DOHH2 (cell line): Measurements from ENCODE around the gene CBX6.
"Not testable (repeated sequence)": the region's sequence is repeated elsewhere in the genome, so short reads cannot be mapped to it uniquely, and the experiment has no call there.

Source experiments
- H3F3A ChIP-seq: fragments of 200-600 bp; sonication (generic), shearing (Covaris generic); 2 replicates; pipeline ENCODE4 v1.6.0; 2016; ENCODE audit warnings: antibody characterized with exemption, mild to moderate bottlenecking; ENCODE audit not compliant: control insufficient read depth, insufficient read depth
- H3K27ac ChIP-seq: fragments of 200-600 bp; sonication (generic); 2 replicates; pipeline ENCODE4 v1.5.1; 2014; ENCODE audit warnings: low read depth, mild to moderate bottlenecking, low read length, moderate library complexity
- H3K27me3 ChIP-seq: fragments of 200-600 bp; sonication (generic); 2 replicates; pipeline ENCODE4 v1.6.1; 2014; ENCODE audit warnings: mild to moderate bottlenecking, low read length, mixed read lengths; ENCODE audit not compliant: control insufficient read depth
- H3K36me3 ChIP-seq: fragments of 200-600 bp; sonication (generic); 2 replicates; pipeline ENCODE4 v1.6.1; 2014; ENCODE audit warnings: mild to moderate bottlenecking, low read length, moderate library complexity, mixed read lengths; ENCODE audit not compliant: control insufficient read depth
- H3K4me1 ChIP-seq: fragments of 200-600 bp; sonication (generic); 2 replicates; pipeline ENCODE4 v1.6.1; 2014; ENCODE audit warnings: mild to moderate bottlenecking, low read length, mixed read lengths; ENCODE audit not compliant: control insufficient read depth
- H3K4me2 ChIP-seq: fragments of 200-600 bp; sonication (generic); 2 replicates; pipeline ENCODE4 v1.6.0; 2014; ENCODE audit warnings: mild to moderate bottlenecking, low read length, moderate library complexity
- H3K4me3 ChIP-seq: fragments of 200-600 bp; sonication (generic); 2 replicates; pipeline ENCODE4 v1.5.1; 2014; ENCODE audit warnings: mild to moderate bottlenecking, low read length, mixed read lengths
- H3K79me2 ChIP-seq: fragments of 200-600 bp; sonication (generic); 2 replicates; pipeline ENCODE4 v1.6.1; 2014; ENCODE audit warnings: mild to moderate bottlenecking, low read length, mixed read lengths; ENCODE audit not compliant: control insufficient read depth
- H3K9me2 ChIP-seq: fragments of 200-600 bp; sonication (generic); replicated peaks from 2 replicates; pipeline ENCODE4 v1.6.1; 2014; ENCODE audit warnings: mild to moderate bottlenecking, low read length, mixed read lengths; ENCODE audit not compliant: control insufficient read depth
- H3K9me3 ChIP-seq: fragments of 200-600 bp; sonication (generic); 2 replicates; pipeline ENCODE4 v1.6.1; 2014; ENCODE audit warnings: antibody characterized with exemption, low read length, mixed read lengths; ENCODE audit not compliant: control insufficient read depth, insufficient read depth
- H4K20me1 ChIP-seq: fragments of 200-600 bp; sonication (generic); 2 replicates; pipeline ENCODE4 v1.6.0; 2014; ENCODE audit warnings: low read depth, mild to moderate bottlenecking, antibody characterized with exemption, low read length, moderate library complexity; ENCODE audit not compliant: control insufficient read depth, insufficient read depth
- CTCF ChIP-seq: fragments of 200-600 bp; sonication (generic); IDR thresholded peaks from one replicate; pipeline ENCODE4 v1.5.1; 2014; ENCODE audit warnings: antibody characterized with exemption, mild to moderate bottlenecking, low read depth, low read length; ENCODE audit not compliant: poor library complexity, severe bottlenecking
- EZH2phosphoT487 ChIP-seq: fragments of 200-600 bp; sonication (generic); IDR thresholded peaks from 2 replicates; pipeline ENCODE4 v1.6.1; 2017; ENCODE audit warnings: borderline replicate concordance, mild to moderate bottlenecking, antibody characterized with exemption, low read length, moderate library complexity, mixed read lengths

Gene CBX6

DNA sequence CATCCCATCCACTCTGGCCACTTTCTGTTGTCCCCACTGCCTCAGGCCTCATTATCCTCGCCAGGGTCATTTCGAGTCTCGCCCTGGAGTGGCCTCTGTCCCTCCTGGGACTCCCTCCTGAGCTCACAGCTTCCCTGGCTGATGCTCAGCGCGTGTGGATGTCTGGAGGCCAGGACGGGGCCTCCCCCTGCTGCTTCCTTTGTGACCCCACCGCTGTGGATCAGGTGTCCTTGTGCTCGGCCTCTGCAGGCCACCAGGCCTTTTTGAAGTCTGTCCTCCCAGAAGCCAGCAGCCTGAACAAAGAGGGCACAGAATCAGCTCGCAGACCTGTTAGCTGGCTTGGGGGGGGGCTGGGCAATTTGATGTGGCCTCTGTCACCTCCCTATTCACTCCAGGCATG is 13.5 kb downstream of the CBX6 start:
- no peaks in the 10 kb centered on the region for H3K36me3 ChIP-seq
- H3K79me2 ChIP-seq: no peaks in the 10 kb centered on the region
- H4K20me1 ChIP-seq: 0 out of 2 replicates have a peak, but pooled peaks cover 7% of the 10 kb centered on the region
- H3K27ac ChIP-seq: no peak overlapping the region
- H3K4me3 ChIP-seq: no peak overlapping the region
- no peaks in the 10 kb centered on the region for H3K9me2 ChIP-seq
- H3K4me2 ChIP-seq: no peak overlapping the region
- H3K9me3 ChIP-seq: no peaks in the 10 kb centered on the region
- H3K27me3 ChIP-seq: peaks cover 11% of the 10 kb centered on the region
- TF ChIP-seq CTCF (no peak), EZH2phosphoT487 (no peak)
- H3F3A ChIP-seq: peaks cover 15% of the 10 kb centered on the region
- peaks cover 3% of the 10 kb centered on the region; the same call in 1 of the 2 replicates for H3K4me1 ChIP-seq

DNA sequence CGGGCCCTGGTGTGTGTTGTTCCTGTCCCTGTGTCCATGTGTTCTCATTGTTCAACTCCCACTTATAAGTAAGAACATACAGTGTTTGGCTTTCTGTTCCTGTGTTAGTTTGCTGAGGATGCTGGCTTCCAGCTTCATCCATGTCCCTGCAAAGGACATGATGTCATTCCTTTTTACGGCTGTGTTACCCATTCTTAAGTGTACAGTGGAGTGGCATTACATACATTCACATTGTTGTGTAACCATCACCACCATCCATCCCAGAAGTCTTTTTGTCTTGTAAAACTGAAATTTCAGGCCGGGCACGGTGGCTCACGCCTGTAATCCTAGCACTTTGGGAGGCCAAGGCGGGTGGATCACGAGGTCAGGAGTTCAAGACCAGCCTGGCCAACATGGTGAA is 17.5 kb downstream of the CBX6 start:
- not testable (repeated sequence) for H3K36me3 ChIP-seq, H3K27ac ChIP-seq, H3K9me3 ChIP-seq, H3K9me2 ChIP-seq, H3K79me2 ChIP-seq, H3K4me3 ChIP-seq, H4K20me1 ChIP-seq, H3F3A ChIP-seq, H3K4me2 ChIP-seq, H3K4me1 ChIP-seq
- H3K27me3 ChIP-seq: peaks cover 44% of the 10 kb centered on the region

DNA sequence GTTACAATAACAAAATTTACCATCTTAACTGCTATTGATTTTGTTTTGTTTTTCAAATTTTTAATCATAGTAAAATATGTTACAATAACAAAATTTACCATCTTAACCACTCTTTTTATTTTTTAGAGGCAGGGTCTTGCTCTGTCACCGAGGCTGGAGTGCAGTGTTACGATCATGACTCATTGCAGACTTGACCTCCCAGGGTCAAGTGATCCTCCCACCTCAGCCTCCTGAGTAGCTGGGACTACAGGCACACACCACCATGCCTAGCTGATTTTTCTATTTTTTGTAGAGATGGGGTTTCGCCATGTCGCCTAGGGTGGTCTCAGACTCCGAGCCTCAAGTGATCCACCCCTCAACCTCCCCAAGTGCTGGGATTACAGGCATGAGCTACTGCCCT is 18.1 kb downstream of the CBX6 start:
- H3K4me1 ChIP-seq, H3K9me3 ChIP-seq, H3K9me2 ChIP-seq, H3K27ac ChIP-seq, H3K79me2 ChIP-seq, H4K20me1 ChIP-seq, H3K4me2 ChIP-seq, H3K4me3 ChIP-seq, H3F3A ChIP-seq, H3K36me3 ChIP-seq: not testable (repeated sequence)
- H3K27me3 ChIP-seq: peaks cover 50% of the 10 kb centered on the region

GRCh38 chr22:38853196-38853651 is 18.8 kb downstream of the CBX6 start:
- Histone ChIP-seq H3K27me3 (peaks cover 56% of the 10 kb centered on the region), H3K9me2 (no peaks in the 10 kb centered on the region), H3F3A (no peaks in the 10 kb centered on the region), H3K4me3 (no peak overlapping the region), H3K4me1 (no peaks in the 10 kb centered on the region), H3K79me2 (no peaks in the 10 kb centered on the region), H3K36me3 (no peaks in the 10 kb centered on the region), H4K20me1 (no peaks in the 10 kb centered on the region), H3K4me2 (no peak overlapping the region), H3K27ac (no peak overlapping the region), H3K9me3 (no peaks in the 10 kb centered on the region)
- no peak for TF ChIP-seq EZH2phosphoT487
- TF ChIP-seq CTCF: no peak
